ENCODE measurements around the gene LAMC2. TPM values are rescaled to one million over a fixed set of nuclear protein-coding genes. Genes with fewer than 3 reads are reported as not detected.

The LAMC2 gene
- total and polyA plus RNA-seq, 2 of the 13 experiments (the other 11 are each of a cell fraction or from before 2014, with no cell fraction given), result 0.03 TPM; not detected in 1

DNA sequence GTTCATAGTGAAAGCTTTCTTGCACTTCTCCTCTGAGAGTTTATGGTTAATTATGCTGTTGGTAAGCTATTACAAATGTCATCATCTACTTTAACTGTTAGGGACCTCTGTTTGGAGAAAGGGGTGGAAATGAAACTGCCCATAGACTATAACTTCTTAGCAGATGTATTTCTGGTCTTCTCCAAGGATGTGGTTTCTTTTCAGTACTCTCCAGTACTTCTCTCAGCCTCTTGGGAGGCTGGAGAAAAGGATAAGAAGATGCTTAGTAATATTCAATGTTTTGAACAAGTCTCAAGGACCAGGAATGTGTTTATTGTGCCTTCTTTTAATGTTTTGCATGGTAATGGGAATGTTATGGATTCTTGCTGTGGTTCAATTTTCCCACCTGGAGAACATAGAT, 60.4 kb downstream of the LAMC2 start:
- Histone ChIP-seq H3K36me3 (replicated peaks in 1 of 2; ENCODE audit: control insufficient read depth in 1 of 2, insufficient read depth in 2 of 2, low read length in 2 of 2) (no peaks in the 10 kb centered on the region), H3K4me3 (replicated peaks in 1 of 3; ENCODE audit: insufficient read depth in 1 of 3, low read depth in 2 of 3, low read length in 3 of 3) (no peak overlapping the region), H3K27me3 (ENCODE audit: control insufficient read depth in 1 of 2, insufficient read depth in 2 of 2, low read length in 2 of 2) (no peaks in the 10 kb centered on the region), H3K9ac (ENCODE audit: insufficient read depth, low read depth, low read length) (no peak overlapping the region), H3K4me1 (ENCODE audit: insufficient read depth, low read length) (no peaks in the 10 kb centered on the region), H2AFZ (ENCODE audit: low read length) (no peak overlapping the region), H3K79me2 (ENCODE audit: insufficient read depth, low read length) (no peaks in the 10 kb centered on the region), H3K27ac (ENCODE audit: extremely low read length, insufficient read depth, low read length) (no peak overlapping the region), H4K20me1 (ENCODE audit: insufficient read depth, low read length) (no peaks in the 10 kb centered on the region), H3K4me2 (ENCODE audit: low read depth, low read length) (no peak overlapping the region), H3K9me3 (ENCODE audit: low read length) (no peaks in the 10 kb centered on the region)
- TF ChIP-seq ZNF841 (CRISPR knock-in tag; IDR thresholded peaks at IDR 0.05; ENCODE audit: borderline replicate concordance), result no peak
- TF ChIP-seq, protein P1, sequence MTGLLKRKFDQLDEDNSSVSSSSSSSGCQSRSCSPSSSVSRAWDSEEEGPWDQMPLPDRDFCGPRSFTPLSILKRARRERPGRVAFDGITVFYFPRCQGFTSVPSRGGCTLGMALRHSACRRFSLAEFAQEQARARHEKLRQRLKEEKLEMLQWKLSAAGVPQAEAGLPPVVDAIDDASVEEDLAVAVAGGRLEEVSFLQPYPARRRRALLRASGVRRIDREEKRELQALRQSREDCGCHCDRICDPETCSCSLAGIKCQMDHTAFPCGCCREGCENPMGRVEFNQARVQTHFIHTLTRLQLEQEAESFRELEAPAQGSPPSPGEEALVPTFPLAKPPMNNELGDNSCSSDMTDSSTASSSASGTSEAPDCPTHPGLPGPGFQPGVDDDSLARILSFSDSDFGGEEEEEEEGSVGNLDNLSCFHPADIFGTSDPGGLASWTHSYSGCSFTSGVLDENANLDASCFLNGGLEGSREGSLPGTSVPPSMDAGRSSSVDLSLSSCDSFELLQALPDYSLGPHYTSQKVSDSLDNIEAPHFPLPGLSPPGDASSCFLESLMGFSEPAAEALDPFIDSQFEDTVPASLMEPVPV (CRISPR knock-in tag; IDR thresholded peaks at IDR 0.05), result no peak
- TF ChIP-seq, protein P2, sequence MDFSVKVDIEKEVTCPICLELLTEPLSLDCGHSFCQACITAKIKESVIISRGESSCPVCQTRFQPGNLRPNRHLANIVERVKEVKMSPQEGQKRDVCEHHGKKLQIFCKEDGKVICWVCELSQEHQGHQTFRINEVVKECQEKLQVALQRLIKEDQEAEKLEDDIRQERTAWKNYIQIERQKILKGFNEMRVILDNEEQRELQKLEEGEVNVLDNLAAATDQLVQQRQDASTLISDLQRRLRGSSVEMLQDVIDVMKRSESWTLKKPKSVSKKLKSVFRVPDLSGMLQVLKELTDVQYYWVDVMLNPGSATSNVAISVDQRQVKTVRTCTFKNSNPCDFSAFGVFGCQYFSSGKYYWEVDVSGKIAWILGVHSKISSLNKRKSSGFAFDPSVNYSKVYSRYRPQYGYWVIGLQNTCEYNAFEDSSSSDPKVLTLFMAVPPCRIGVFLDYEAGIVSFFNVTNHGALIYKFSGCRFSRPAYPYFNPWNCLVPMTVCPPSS (IDR thresholded peaks at IDR 0.05), result no peak
- TF ChIP-seq ZSCAN25 (CRISPR knock-in tag; IDR thresholded peaks at IDR 0.05), result no peak
- TF ChIP-seq, protein P3, sequence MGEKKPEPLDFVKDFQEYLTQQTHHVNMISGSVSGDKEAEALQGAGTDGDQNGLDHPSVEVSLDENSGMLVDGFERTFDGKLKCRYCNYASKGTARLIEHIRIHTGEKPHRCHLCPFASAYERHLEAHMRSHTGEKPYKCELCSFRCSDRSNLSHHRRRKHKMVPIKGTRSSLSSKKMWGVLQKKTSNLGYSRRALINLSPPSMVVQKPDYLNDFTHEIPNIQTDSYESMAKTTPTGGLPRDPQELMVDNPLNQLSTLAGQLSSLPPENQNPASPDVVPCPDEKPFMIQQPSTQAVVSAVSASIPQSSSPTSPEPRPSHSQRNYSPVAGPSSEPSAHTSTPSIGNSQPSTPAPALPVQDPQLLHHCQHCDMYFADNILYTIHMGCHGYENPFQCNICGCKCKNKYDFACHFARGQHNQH (CRISPR knock-in tag; IDR thresholded peaks at IDR 0.05), result no peak
- TF ChIP-seq, protein P4, sequence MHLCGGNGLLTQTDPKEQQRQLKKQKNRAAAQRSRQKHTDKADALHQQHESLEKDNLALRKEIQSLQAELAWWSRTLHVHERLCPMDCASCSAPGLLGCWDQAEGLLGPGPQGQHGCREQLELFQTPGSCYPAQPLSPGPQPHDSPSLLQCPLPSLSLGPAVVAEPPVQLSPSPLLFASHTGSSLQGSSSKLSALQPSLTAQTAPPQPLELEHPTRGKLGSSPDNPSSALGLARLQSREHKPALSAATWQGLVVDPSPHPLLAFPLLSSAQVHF (CRISPR knock-in tag; IDR thresholded peaks at IDR 0.05), result no peak
- TF ChIP-seq, protein P5, sequence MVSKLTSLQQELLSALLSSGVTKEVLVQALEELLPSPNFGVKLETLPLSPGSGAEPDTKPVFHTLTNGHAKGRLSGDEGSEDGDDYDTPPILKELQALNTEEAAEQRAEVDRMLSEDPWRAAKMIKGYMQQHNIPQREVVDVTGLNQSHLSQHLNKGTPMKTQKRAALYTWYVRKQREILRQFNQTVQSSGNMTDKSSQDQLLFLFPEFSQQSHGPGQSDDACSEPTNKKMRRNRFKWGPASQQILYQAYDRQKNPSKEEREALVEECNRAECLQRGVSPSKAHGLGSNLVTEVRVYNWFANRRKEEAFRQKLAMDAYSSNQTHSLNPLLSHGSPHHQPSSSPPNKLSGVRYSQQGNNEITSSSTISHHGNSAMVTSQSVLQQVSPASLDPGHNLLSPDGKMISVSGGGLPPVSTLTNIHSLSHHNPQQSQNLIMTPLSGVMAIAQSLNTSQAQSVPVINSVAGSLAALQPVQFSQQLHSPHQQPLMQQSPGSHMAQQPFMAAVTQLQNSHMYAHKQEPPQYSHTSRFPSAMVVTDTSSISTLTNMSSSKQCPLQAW (CRISPR knock-in tag; IDR thresholded peaks at IDR 0.05), result no peak
- no peak for TF ChIP-seq SRSF4 (IDR thresholded peaks at IDR 0.05; ENCODE audit: low read depth, low read length, poor library complexity, severe bottlenecking)
- TF ChIP-seq ZNF614 (CRISPR knock-in tag; IDR thresholded peaks at IDR 0.05; ENCODE audit: borderline replicate concordance), result no peak
- TF ChIP-seq PHF20 (CRISPR knock-in tag; IDR thresholded peaks at IDR 0.05), result no peak
- no peak for TF ChIP-seq ZNF749 (CRISPR knock-in tag; IDR thresholded peaks at IDR 0.05; ENCODE audit: borderline replicate concordance)
- no peak for TF ChIP-seq FOXP1 (IDR thresholded peaks at IDR 0.05)
- no peak for TF ChIP-seq FOXP1 (CRISPR knock-in tag; IDR thresholded peaks at IDR 0.05)
- TF ChIP-seq, protein P6, sequence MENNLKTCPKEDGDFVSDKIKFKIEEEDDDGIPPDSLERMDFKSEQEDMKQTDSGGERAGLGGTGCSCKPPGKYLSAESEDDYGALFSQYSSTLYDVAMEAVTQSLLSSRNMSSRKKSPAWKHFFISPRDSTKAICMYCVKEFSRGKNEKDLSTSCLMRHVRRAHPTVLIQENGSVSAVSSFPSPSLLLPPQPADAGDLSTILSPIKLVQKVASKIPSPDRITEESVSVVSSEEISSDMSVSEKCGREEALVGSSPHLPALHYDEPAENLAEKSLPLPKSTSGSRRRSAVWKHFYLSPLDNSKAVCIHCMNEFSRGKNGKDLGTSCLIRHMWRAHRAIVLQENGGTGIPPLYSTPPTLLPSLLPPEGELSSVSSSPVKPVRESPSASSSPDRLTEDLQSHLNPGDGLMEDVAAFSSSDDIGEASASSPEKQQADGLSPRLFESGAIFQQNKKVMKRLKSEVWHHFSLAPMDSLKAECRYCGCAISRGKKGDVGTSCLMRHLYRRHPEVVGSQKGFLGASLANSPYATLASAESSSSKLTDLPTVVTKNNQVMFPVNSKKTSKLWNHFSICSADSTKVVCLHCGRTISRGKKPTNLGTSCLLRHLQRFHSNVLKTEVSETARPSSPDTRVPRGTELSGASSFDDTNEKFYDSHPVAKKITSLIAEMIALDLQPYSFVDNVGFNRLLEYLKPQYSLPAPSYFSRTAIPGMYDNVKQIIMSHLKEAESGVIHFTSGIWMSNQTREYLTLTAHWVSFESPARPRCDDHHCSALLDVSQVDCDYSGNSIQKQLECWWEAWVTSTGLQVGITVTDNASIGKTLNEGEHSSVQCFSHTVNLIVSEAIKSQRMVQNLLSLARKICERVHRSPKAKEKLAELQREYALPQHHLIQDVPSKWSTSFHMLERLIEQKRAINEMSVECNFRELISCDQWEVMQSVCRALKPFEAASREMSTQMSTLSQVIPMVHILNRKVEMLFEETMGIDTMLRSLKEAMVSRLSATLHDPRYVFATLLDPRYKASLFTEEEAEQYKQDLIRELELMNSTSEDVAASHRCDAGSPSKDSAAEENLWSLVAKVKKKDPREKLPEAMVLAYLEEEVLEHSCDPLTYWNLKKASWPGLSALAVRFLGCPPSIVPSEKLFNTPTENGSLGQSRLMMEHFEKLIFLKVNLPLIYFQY (CRISPR knock-in tag; IDR thresholded peaks at IDR 0.05; ENCODE audit: borderline replicate concordance), result no peak
- intact Hi-C loops (cut with micrococcal nuclease; ENCODE audit: unreplicated experiment) (no loop called here), in situ Hi-C loops (cut with HindIII; ENCODE audit: extremely low pct_ligation_motif_present, low pct_unique_long_range_greater_than_20kb) (no loop called here)
- BruUV-seq (replicated peaks), result no TSS peak
- DNase-seq (ENCODE audit: low spot score) (no peak), ATAC-seq (no peak), FAIRE-seq (no peak)
- ChIA-PET POLR2A (no interaction called here), CTCF (ENCODE audit: low intra/inter-chr PET ratio, low total read pairs) (no interaction called here)
